DOHH2 (cell line): ENCODE data around the gene LMOD1.

Experiments used
- H3F3A ChIP-seq: fragments of 200-600 bp; sonication (generic), shearing (Covaris generic); 2 replicates; pipeline ENCODE4 v1.6.0; 2016; ENCODE audit warnings: antibody characterized with exemption, mild to moderate bottlenecking; ENCODE audit not compliant: control insufficient read depth, insufficient read depth
- H3K27ac ChIP-seq: fragments of 200-600 bp; sonication (generic); 2 replicates; pipeline ENCODE4 v1.5.1; 2014; ENCODE audit warnings: low read depth, mild to moderate bottlenecking, low read length, moderate library complexity
- H3K27me3 ChIP-seq: fragments of 200-600 bp; sonication (generic); 2 replicates; pipeline ENCODE4 v1.6.1; 2014; ENCODE audit warnings: mild to moderate bottlenecking, low read length, mixed read lengths; ENCODE audit not compliant: control insufficient read depth
- H3K36me3 ChIP-seq: fragments of 200-600 bp; sonication (generic); 2 replicates; pipeline ENCODE4 v1.6.1; 2014; ENCODE audit warnings: mild to moderate bottlenecking, low read length, moderate library complexity, mixed read lengths; ENCODE audit not compliant: control insufficient read depth
- H3K4me1 ChIP-seq: fragments of 200-600 bp; sonication (generic); 2 replicates; pipeline ENCODE4 v1.6.1; 2014; ENCODE audit warnings: mild to moderate bottlenecking, low read length, mixed read lengths; ENCODE audit not compliant: control insufficient read depth
- H3K4me2 ChIP-seq: fragments of 200-600 bp; sonication (generic); 2 replicates; pipeline ENCODE4 v1.6.0; 2014; ENCODE audit warnings: mild to moderate bottlenecking, low read length, moderate library complexity
- H3K4me3 ChIP-seq: fragments of 200-600 bp; sonication (generic); 2 replicates; pipeline ENCODE4 v1.5.1; 2014; ENCODE audit warnings: mild to moderate bottlenecking, low read length, mixed read lengths
- H3K79me2 ChIP-seq: fragments of 200-600 bp; sonication (generic); 2 replicates; pipeline ENCODE4 v1.6.1; 2014; ENCODE audit warnings: mild to moderate bottlenecking, low read length, mixed read lengths; ENCODE audit not compliant: control insufficient read depth
- H3K9me2 ChIP-seq: fragments of 200-600 bp; sonication (generic); replicated peaks from 2 replicates; pipeline ENCODE4 v1.6.1; 2014; ENCODE audit warnings: mild to moderate bottlenecking, low read length, mixed read lengths; ENCODE audit not compliant: control insufficient read depth
- H3K9me3 ChIP-seq: fragments of 200-600 bp; sonication (generic); 2 replicates; pipeline ENCODE4 v1.6.1; 2014; ENCODE audit warnings: antibody characterized with exemption, low read length, mixed read lengths; ENCODE audit not compliant: control insufficient read depth, insufficient read depth
- H4K20me1 ChIP-seq: fragments of 200-600 bp; sonication (generic); 2 replicates; pipeline ENCODE4 v1.6.0; 2014; ENCODE audit warnings: low read depth, mild to moderate bottlenecking, antibody characterized with exemption, low read length, moderate library complexity; ENCODE audit not compliant: control insufficient read depth, insufficient read depth
- EZH2phosphoT487 ChIP-seq: fragments of 200-600 bp; sonication (generic); IDR thresholded peaks from 2 replicates; pipeline ENCODE4 v1.6.1; 2017; ENCODE audit warnings: borderline replicate concordance, mild to moderate bottlenecking, antibody characterized with exemption, low read length, moderate library complexity, mixed read lengths
- TF ChIP-seq, protein P1 (sequence below): fragments of 200-600 bp; sonication (generic); IDR thresholded peaks from one replicate; pipeline ENCODE4 v1.5.1; 2014; ENCODE audit warnings: antibody characterized with exemption, mild to moderate bottlenecking, low read depth, low read length; ENCODE audit not compliant: poor library complexity, severe bottlenecking

Gene LMOD1

DNA sequence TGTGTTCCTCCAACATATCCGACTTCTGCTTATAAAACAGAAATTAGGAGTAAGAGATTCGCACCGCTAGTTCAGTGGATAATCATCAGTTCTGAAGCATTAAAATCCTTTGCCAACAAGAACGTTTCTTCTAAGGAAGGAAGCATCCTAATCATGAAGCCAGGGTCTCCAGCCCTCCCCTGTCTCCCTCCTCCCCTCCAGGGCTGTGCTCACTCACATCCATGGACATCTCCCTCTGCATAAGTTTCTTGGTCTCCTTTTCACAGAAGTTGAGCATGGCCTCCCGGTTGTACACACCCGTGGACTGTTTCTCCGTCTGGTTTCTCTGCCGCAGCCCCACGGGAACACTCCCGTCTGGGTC is 505 bp downstream of the LMOD1 start:
- Histone ChIP-seq H3K27ac (no peak overlapping the region), H3K27me3 (peaks cover 45% of the 10 kb centered on the region), H3K4me3 (no peak overlapping the region)

DNA sequence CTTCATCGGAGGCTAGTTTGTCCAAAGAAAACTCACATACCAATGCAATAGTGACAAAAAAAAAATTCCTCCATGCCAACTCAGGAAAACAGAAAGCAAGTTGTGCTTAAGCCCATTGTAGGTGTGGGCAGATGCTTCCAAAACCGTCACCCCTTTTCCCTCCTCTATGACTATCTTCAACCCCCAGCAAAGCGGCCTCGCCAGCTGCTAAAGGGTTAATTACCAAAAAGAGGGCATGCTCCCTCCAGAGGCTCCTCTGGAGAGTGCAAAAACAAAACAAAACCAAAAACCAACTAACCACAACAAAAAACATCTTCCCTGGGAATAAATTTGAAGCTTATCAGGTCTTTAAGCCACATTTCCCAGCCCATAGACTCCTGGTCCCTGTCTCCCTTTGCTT is 1.2 kb downstream of the LMOD1 start:
- Histone ChIP-seq H3K4me1 (no peaks in the 10 kb centered on the region), H3K79me2 (no peaks in the 10 kb centered on the region), H3K4me3 (no peak overlapping the region), H3K9me3 (no peaks in the 10 kb centered on the region), H3K4me2 (no peak overlapping the region), H3K36me3 (no peaks in the 10 kb centered on the region), H3K9me2 (no peaks in the 10 kb centered on the region), H3K27ac (no peak overlapping the region), H3F3A (no peaks in the 10 kb centered on the region), H4K20me1 (no peaks in the 10 kb centered on the region), H3K27me3 (peaks cover 45% of the 10 kb centered on the region)
- TF ChIP-seq EZH2phosphoT487, result no peak
- TF ChIP-seq, protein P1, sequence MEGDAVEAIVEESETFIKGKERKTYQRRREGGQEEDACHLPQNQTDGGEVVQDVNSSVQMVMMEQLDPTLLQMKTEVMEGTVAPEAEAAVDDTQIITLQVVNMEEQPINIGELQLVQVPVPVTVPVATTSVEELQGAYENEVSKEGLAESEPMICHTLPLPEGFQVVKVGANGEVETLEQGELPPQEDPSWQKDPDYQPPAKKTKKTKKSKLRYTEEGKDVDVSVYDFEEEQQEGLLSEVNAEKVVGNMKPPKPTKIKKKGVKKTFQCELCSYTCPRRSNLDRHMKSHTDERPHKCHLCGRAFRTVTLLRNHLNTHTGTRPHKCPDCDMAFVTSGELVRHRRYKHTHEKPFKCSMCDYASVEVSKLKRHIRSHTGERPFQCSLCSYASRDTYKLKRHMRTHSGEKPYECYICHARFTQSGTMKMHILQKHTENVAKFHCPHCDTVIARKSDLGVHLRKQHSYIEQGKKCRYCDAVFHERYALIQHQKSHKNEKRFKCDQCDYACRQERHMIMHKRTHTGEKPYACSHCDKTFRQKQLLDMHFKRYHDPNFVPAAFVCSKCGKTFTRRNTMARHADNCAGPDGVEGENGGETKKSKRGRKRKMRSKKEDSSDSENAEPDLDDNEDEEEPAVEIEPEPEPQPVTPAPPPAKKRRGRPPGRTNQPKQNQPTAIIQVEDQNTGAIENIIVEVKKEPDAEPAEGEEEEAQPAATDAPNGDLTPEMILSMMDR, result no peak

More for the DNA sequence above, 505 bp downstream of the LMOD1 start:
- H3K36me3 ChIP-seq, result no peaks in the 10 kb centered on the region
- H3F3A ChIP-seq, result no peaks in the 10 kb centered on the region
- no peaks in the 10 kb centered on the region for H3K79me2 ChIP-seq
- no peaks in the 10 kb centered on the region for H3K4me1 ChIP-seq
- no peak for TF ChIP-seq EZH2phosphoT487
- TF ChIP-seq, protein P1, result no peak
- no peaks in the 10 kb centered on the region for H4K20me1 ChIP-seq
- no peaks in the 10 kb centered on the region for H3K9me2 ChIP-seq
- H3K4me2 ChIP-seq, result no peak overlapping the region
- H3K9me3 ChIP-seq, result no peaks in the 10 kb centered on the region

DNA sequence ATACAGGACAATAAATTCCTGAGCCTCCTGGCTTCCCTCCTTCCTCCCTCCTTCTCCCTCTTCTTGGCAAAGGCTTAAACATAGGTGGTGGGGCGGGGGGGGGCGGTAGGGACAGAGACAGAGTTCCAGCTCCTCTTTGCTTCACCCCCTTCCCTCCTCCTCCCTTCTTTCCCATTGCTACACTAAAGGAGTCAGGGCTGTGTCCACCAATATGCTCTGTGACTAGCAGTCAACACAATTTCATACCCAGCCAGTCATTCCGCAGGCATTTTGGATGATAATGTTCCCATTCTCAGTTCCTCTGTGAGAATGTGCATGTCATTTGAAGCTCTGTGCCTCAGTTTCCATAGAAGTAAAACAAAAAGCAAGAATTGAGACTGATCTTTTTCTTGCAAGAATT is 1.7 kb downstream of the LMOD1 start:
- no peaks in the 10 kb centered on the region for H3K9me2 ChIP-seq
- H4K20me1 ChIP-seq, result no peaks in the 10 kb centered on the region
- H3K4me3 ChIP-seq, result no peak overlapping the region
- no peaks in the 10 kb centered on the region for H3K4me1 ChIP-seq
- H3K79me2 ChIP-seq, result no peaks in the 10 kb centered on the region
- H3K27ac ChIP-seq, result no peak overlapping the region
- H3K27me3 ChIP-seq, result peaks cover 43% of the 10 kb centered on the region
- no peaks in the 10 kb centered on the region for H3K9me3 ChIP-seq
- no peaks in the 10 kb centered on the region for H3K36me3 ChIP-seq
- H3F3A ChIP-seq, result no peaks in the 10 kb centered on the region
- no peak overlapping the region for H3K4me2 ChIP-seq
- TF ChIP-seq, protein P1, result no peak
- TF ChIP-seq EZH2phosphoT487, result no peak

DNA sequence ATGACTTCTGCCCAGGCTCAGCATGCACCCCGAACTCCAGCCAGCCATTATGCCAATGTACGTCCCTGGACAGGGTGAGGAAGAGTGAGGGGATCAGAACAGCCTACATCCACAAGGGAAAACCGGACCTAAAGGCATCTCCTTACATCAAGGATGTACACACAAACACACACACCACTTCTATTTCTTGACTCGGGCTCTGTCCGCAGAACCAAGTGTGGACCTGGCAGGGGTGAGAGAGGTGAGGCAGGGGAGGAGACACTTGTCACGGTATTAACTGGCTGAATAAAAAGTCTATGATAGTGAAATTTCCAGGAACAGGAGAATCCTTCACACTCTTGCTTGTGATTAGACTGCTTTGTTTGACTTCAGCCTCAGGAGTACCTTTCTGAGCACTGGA is 2.3 kb downstream of the LMOD1 start:
- Histone ChIP-seq H3K27me3 (peaks cover 43% of the 10 kb centered on the region), H3K9me2 (no peaks in the 10 kb centered on the region), H3K4me3 (no peak overlapping the region)

More for the DNA sequence above, 2.3 kb downstream of the LMOD1 start:
- Histone ChIP-seq H3K36me3 (no peaks in the 10 kb centered on the region), H4K20me1 (no peaks in the 10 kb centered on the region), H3K4me1 (no peaks in the 10 kb centered on the region), H3K9me3 (no peaks in the 10 kb centered on the region), H3K79me2 (no peaks in the 10 kb centered on the region), H3K4me2 (no peak overlapping the region), H3F3A (no peaks in the 10 kb centered on the region), H3K27ac (no peak overlapping the region)
- TF ChIP-seq EZH2phosphoT487, result no peak
- TF ChIP-seq, protein P1, result no peak
